GM21529 (cell line): Measurements from ENCODE around the gene KLK7.
"Not testable (repeated sequence)": the region's sequence is repeated elsewhere in the genome, so short reads cannot be mapped to it uniquely, and the experiment has no call there.

Experiments used
- ATAC-seq: cut with Tn5 transposase; IDR thresholded peaks from one replicate; pipeline ENCODE4 v1.9.1; 2021; ENCODE audit not compliant: unreplicated experiment

The KLK7 gene

DNA sequence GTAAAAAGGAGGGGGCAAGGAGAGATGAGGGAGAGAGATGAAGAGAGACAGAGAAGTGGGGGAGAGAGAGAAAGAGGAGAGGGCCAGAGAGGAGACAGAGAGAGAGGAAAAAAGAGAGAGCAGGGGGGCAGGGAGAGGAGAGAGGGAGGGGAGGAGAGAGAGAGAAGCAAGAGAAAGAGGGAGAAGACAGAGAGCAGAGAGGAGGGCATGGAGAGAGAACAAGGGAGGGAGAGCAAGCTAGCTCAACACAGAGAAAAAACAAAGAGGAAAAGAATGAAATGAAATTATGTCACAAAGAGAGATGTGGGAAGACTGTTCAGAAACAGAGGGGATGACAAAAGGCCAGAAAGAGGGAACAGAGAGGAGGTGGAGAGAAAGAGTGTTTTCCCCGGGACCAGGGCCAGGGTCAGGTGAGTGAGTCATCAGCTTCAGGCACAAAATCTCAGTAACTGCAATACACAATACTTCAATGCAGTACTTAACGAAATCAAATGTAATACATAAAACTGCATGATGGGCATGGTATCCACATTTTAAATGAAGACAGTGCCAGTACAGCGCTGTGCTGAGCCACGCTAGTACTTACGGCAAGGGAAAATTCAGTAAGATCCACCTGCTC, 4.8 kb downstream of the KLK7 start:
- no peak for ATAC-seq

GRCh38 chr19:50977626-50978025, 6.1 kb downstream of the KLK7 start:
- ATAC-seq: no peak

DNA sequence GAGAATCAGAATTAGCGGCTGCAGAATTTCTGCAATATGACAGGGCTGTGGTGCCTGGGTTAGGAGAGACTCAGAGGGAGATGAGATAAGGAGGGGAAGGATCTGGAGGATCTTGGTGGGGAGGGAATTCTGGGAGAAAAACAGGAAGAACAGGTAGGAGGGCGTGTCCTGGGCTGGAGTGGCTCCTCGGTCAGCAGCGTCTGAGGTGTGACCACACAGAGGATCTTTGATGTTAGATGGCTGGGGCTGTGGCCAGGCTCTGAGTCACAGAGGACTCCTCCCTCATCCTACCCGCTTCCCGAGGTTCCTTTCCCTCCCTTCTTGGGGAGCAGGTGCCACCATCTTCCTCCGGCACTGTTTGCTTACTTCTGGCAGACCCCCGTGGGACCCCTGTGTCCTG, 8.0 kb downstream of the KLK7 start:
- no peak for ATAC-seq

GRCh38 chr19:50974702-50975556, 8.8 kb downstream of the KLK7 start:
- no peak for ATAC-seq

DNA sequence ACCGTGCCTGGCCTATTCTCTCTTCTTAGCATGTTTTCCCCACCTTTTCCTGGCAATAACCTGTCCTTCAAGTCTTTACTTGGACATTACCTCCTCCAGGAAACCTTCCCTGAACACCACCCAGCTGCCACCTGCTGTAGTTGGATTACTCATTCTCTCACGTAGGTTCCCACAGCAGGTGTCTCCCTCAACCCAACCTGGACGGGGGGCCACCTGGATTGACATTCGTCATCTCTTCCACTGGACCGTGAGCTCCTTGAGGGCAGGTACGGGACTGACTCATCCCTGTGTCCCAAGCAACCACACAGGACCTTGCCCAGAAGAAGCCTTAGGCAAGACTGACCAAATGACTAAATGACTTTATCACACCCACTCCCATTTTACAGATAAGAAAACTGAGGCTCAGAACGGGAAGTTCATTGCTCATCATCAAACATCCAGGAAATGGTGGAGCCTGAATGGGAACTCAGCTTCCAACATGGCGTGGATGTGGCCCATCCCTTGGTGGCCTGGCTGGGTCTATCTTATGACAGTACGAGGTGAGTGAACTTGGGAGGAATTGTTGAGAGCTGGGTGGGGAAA, 10.8 kb downstream of the KLK7 start:
- no peak for ATAC-seq

- ATAC-seq: not testable (repeated sequence)
Observed at GRCh38 chr19:50969810-50970209, 13.9 kb downstream of the KLK7 start.

- no peak for ATAC-seq
Observed at GRCh38 chr19:50969413-50969760, 14.3 kb downstream of the KLK7 start, which contains the start of gene KLK6. TSS of gene KLK6 (minus strand) at chr19:50969591. CDS start at chr19:50968104, 1,487 bp downstream.

DNA sequence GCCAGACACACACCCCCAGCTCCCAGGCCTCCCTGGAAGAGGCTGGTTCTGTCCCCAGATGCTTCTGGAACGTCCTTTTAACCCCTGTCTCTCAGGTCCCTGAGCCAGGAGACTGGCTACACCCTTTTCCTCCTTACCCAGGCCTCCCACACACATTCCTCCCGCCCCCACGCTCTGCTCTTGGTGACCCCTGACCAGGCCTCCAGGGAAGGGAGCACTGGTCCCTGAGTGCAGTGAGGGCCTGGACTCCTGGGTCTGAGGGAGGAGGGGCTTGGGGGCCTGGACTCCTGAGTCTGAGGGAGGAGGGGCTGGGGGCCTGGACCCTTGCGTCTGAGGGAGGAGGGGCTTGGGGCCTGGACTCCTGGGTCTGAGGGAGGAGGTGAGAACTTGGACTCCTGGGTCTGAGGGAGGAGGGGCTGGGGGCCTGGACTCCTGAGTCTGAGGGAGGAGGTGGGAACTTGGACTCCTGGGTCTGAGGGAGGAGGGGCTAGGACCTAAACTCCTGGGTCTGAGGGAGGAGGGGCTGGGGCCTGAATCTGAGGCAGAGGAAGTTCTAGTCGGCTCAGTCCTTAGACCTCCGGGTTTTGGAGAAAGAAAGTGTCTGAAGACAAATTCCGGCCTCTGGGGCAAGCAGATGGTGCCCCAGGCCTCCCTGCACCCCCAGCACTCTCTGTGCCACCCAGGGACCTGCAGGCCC, 14.9 kb downstream of the KLK7 start:
- no peak for ATAC-seq

GRCh38 chr19:50967929-50968715, 15.6 kb downstream of the KLK7 start:
- no peak for ATAC-seq

- ATAC-seq: no peak
Observed at GRCh38 chr19:50964266-50964665, 19.5 kb downstream of the KLK7 start.

GRCh38 chr19:50963381-50963780, 20.3 kb downstream of the KLK7 start:
- no peak for ATAC-seq

DNA sequence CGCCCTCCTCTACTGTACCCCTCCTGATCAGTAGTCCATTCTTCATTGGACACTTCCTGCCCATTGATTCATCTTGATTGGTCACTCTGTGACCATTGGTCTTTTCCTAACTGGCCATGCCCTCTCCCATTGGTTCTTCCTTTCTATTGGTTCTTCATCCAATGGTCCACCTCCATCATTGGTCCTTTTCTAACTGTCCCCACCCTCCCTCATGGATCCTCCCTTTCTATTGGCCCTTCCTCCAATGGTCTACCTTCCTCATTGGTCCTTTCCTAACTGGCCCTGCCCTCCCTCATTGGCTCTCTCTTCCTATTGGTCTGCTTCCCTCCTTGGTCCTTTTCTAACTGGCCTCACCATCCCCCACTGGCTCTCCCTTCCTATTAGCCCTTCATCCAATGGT, 21.5 kb downstream of the KLK7 start:
- no peak for ATAC-seq

DNA sequence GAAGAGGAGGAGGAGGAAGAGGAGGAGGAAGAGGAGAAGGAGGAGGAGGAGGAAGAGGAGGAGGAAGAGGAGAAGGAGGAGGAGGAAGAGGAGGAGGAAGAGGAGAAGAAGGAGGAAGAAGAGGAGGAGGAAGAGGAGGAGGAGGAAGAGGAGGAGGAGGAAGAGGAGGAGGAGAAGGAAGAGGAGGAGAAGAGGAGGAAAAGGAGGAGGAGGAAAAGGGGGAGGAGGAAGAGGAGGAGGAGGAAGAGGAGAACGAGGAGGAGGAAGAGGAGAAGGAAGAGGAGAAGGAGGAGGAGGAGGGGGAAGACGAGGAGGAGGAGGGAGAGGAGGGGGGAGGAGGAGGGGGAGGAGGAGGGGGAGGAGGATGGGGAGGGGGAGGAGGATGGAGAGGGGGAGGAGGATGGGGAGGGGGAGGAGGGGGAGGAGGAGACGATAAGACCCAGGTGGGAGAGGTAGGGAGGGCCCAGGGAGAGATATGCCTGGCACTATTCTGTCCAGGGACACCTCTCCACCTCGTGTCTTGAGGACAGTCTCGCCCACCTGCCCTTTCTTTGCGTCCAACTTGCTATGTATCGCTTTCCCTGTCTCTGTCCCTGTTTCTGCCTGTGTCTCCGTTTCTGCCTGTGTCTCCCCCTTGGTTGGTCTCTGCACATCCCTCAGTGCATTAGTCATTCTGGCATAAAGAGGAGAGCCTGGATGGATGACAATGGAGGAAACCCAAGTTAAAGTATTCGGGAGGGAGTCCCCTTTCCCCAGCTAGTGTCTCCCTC, 23.8 kb downstream of the KLK7 start:
- ATAC-seq: no peak

GRCh38 chr19:50957587-50957986, 26.1 kb downstream of the KLK7 start:
- ATAC-seq: no peak

DNA sequence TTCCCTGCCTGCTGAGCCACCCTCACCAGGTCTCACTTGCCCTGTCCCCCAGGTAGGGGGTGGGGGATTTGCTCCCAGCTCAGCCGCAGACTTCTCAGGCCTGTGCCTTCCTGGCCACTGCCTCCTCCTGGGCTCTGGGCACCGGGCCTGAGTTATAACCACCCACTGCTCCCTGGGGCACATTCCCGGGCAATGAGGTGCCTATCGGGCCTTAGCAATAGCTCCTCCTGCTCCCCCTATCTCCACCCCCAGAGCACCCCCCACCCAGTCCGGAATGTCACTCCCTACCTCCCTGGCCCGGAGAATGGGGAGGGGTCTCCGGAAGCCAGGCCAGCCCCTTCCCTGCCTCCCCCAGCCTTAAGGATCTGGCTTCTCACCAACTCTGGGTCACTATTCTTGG, 30.8 kb downstream of the KLK7 start, which contains the start of gene KLK5:
Gene KLK5, minus strand, starts transcription at position 129 of the 400 bp plus-strand sequence. CDS start 381 bp downstream, outside the sequence.
- no peak for ATAC-seq

GRCh38 chr19:50949861-50950260, 33.9 kb downstream of the KLK7 start:
- no peak for ATAC-seq

DNA sequence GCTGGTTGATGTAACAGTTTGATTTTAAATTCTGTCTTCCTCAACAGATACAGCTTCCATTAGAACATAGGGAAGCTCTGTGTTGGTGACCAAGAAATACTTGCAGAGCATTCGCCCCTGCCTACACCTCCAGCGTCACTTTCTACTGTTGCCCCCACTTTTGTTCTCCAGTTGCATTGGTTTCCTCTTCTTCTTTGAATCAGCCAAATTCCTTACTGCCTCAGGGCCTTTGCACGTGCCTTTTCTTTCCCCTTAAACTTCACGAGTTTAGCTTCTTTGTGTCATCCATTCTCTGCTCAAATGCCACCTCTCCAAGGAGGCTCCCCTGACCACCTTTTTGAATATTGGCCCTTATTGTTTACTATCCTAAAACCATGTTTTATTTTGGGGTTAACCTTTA, 36.6 kb downstream of the KLK7 start:
- ATAC-seq: no peak

DNA sequence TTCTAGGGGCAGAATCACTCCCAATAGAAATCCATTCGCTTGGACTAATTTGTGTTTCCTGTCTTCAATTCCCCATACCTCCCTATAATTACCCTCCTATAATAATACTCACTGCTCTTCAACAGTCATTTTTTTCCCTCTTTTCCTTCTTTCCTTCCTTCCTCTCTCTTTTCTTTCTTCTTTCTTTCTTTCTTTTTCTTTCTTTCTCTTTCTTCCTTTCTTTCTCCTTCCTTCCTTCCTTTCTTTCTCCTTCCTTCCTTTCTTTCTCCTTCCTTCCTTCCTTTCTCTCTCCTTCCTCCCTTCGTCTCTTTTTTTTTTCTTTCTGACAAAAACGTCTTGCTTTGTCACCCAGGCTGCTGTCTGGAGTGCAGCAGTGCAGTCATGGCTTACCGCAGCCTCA, 38.9 kb downstream of the KLK7 start:
- no peak for ATAC-seq

- no peak for ATAC-seq
Observed at GRCh38 chr19:50943074-50943828, 40.5 kb downstream of the KLK7 start.
